Measurements from ENCODE around the gene AOPEP.

The AOPEP gene

GRCh38 chr9:95129476-95130291, 403.2 kb downstream of the AOPEP start:
- Histone ChIP-seq H3K36me3 (replicated peaks; ENCODE audit: insufficient read depth, low read length) (no peaks in the 10 kb centered on the region), H3K9ac (ENCODE audit: low read length) (no peak overlapping the region), H3K4me2 (ENCODE audit: low read depth, low read length) (no peak overlapping the region), H3K9me3 (replicated peaks; ENCODE audit: insufficient read depth, low read length) (no peaks in the 10 kb centered on the region), H3F3A (ENCODE audit: insufficient read depth, low read length) (no peaks in the 10 kb centered on the region), H3K27ac (ENCODE audit: low read length) (no peak overlapping the region), H2AFZ (ENCODE audit: low read length) (no peak overlapping the region), H4K20me1 (ENCODE audit: insufficient read depth, low read length) (no peaks in the 10 kb centered on the region), H3K79me2 (ENCODE audit: low read length) (no peaks in the 10 kb centered on the region), H3K4me1 (ENCODE audit: low read length) (no peaks in the 10 kb centered on the region), H3K27me3 (replicated peaks; ENCODE audit: insufficient read depth, low read length) (no peaks in the 10 kb centered on the region), H3K4me3 (ENCODE audit: low read length) (no peak overlapping the region), H3K9me2 (replicated peaks; ENCODE audit: insufficient read depth, low read length) (no peaks in the 10 kb centered on the region)
- no peak for DNase-seq
- TF ChIP-seq EZH2phosphoT487 (IDR thresholded peaks at IDR 0.05; ENCODE audit: low read length) (no peak), EZH2 (optimal IDR thresholded peaks at IDR 0.05; ENCODE audit: low read depth, low read length) (no peak)

GRCh38 chr9:95130484-95130883, 404.0 kb downstream of the AOPEP start:
- H3K27me3 ChIP-seq (replicated peaks; ENCODE audit: insufficient read depth, low read length) = no peaks in the 10 kb centered on the region
- H3K79me2 ChIP-seq (ENCODE audit: low read length) = no peaks in the 10 kb centered on the region
- H4K20me1 ChIP-seq (ENCODE audit: insufficient read depth, low read length) = no peaks in the 10 kb centered on the region
- no peaks in the 10 kb centered on the region for H3K4me1 ChIP-seq (ENCODE audit: low read length)
- H3K36me3 ChIP-seq (replicated peaks; ENCODE audit: insufficient read depth, low read length) = no peaks in the 10 kb centered on the region
- no peak overlapping the region for H2AFZ ChIP-seq (ENCODE audit: low read length)
- TF ChIP-seq EZH2 (optimal IDR thresholded peaks at IDR 0.05; ENCODE audit: low read depth, low read length) (no peak), CTCF (IDR thresholded peaks at IDR 0.05; ENCODE audit: low read length) (no peak), EZH2phosphoT487 (IDR thresholded peaks at IDR 0.05; ENCODE audit: low read length) (no peak)
- no peaks in the 10 kb centered on the region for H3F3A ChIP-seq (ENCODE audit: insufficient read depth, low read length)
- no peak overlapping the region for H3K4me3 ChIP-seq (ENCODE audit: low read length)
- DNase-seq = no peak
- H3K27ac ChIP-seq (ENCODE audit: low read length) = no peak overlapping the region
- H3K9me2 ChIP-seq (replicated peaks; ENCODE audit: insufficient read depth, low read length) = no peaks in the 10 kb centered on the region
- no peaks in the 10 kb centered on the region for H3K9me3 ChIP-seq (replicated peaks; ENCODE audit: insufficient read depth, low read length)
- H3K9ac ChIP-seq (ENCODE audit: low read length) = no peak overlapping the region
- no peak overlapping the region for H3K4me2 ChIP-seq (ENCODE audit: low read depth, low read length)

- no peak overlapping the region for H3K4me3 ChIP-seq (ENCODE audit: low read length)
- no peaks in the 10 kb centered on the region for H3K27me3 ChIP-seq (replicated peaks; ENCODE audit: insufficient read depth, low read length)
- H3K79me2 ChIP-seq (ENCODE audit: low read length) = no peaks in the 10 kb centered on the region
- H3K9me2 ChIP-seq (replicated peaks; ENCODE audit: insufficient read depth, low read length) = no peaks in the 10 kb centered on the region
- H3K27ac ChIP-seq (ENCODE audit: low read length) = no peak overlapping the region
- H4K20me1 ChIP-seq (ENCODE audit: insufficient read depth, low read length) = no peaks in the 10 kb centered on the region
- peak; percentile 54 for DNase-seq
- TF ChIP-seq CTCF (IDR thresholded peaks at IDR 0.05; ENCODE audit: low read length) (peak; percentile 87), EZH2 (optimal IDR thresholded peaks at IDR 0.05; ENCODE audit: low read depth, low read length) (no peak), EZH2phosphoT487 (IDR thresholded peaks at IDR 0.05; ENCODE audit: low read length) (no peak)
- H3K9ac ChIP-seq (ENCODE audit: low read length) = no peak overlapping the region
- H3F3A ChIP-seq (ENCODE audit: insufficient read depth, low read length) = no peaks in the 10 kb centered on the region
- H2AFZ ChIP-seq (ENCODE audit: low read length) = no peak overlapping the region
- no peaks in the 10 kb centered on the region for H3K9me3 ChIP-seq (replicated peaks; ENCODE audit: insufficient read depth, low read length)
- no peaks in the 10 kb centered on the region for H3K4me1 ChIP-seq (ENCODE audit: low read length)
- no peaks in the 10 kb centered on the region for H3K36me3 ChIP-seq (replicated peaks; ENCODE audit: insufficient read depth, low read length)
- no peak overlapping the region for H3K4me2 ChIP-seq (ENCODE audit: low read depth, low read length)
Measured at GRCh38 chr9:95131023-95131943, 404.8 kb downstream of the AOPEP start.

Measured in MM.1S (cell line).